Stimulated activated CD8-positive, alpha-beta memory T cell treated with anti-CD3 and anti-CD28 coated beads, Interleukin-15, amount 100 ng/mL, for 1 hour (primary cell): Measurements from ENCODE around the gene ARSK.

Experiments used
- DNase-seq: peaks from one replicate; pipeline ENCODE4 v3.0.0-alpha.2; 2020; ENCODE audit warnings: low read depth

Gene ARSK

DNA sequence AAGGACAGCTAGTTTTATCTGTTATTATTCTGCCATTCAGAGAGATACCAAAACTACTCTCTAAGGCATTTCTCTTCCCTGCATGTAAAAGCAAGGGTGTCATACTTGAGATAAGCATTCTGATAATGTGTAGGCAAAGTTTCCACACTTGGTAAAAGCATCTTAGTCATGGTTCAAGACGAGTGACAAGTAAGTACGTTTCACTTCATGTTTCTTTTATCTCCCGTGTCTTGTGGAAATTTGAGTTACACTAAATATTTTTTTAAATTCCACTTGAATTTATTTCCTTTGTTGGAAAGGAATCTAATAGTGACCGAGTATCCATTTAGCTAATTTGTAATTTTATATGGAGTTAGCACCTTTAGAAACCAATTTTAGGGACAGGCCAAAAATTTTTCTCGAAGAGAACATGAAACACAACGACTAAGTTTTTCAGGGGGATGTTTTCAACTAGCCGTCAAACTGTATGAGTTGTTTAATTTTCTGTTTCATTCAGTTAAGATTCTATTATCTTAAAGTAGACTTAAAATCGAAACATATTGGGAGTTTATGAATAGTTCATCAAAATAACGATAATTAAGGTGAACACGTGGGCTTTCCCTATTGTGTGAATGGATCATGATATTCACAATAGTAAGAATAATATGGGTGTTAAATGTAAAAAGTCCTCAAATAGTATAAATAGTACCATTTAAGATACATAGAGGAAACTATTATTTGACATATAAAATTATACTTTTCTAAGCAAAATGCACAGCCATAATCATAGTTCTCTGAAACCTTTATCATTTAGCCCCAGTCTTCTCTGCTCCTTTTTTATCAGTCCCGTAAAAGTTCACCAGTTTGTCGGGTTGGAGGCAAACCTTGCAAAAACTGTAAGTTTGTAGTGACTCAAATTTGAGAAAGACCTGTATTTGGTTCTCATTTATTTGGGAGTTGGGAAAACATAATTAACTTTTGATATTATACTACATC, 93.3 kb downstream of the ARSK start:
- DNase-seq, result no peak

DNA sequence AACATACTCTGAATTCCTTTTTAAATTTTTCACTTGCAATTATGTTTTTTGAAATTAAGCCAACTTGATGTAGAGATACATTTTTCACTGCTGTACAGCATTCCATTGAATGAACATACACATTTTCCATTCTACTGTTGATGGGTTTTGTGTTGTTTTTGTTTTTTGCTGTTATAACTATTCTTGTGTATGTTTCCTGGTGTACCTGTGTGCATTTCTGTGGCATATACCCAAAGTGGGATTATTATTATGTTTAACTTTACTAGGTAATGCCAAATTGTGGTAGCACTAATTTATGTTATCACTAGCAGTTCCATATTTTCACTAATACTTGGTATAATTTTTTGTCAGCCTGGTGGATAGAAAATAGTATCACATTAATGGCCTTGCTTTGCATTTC, 94.4 kb downstream of the ARSK start:
- no peak for DNase-seq

DNA sequence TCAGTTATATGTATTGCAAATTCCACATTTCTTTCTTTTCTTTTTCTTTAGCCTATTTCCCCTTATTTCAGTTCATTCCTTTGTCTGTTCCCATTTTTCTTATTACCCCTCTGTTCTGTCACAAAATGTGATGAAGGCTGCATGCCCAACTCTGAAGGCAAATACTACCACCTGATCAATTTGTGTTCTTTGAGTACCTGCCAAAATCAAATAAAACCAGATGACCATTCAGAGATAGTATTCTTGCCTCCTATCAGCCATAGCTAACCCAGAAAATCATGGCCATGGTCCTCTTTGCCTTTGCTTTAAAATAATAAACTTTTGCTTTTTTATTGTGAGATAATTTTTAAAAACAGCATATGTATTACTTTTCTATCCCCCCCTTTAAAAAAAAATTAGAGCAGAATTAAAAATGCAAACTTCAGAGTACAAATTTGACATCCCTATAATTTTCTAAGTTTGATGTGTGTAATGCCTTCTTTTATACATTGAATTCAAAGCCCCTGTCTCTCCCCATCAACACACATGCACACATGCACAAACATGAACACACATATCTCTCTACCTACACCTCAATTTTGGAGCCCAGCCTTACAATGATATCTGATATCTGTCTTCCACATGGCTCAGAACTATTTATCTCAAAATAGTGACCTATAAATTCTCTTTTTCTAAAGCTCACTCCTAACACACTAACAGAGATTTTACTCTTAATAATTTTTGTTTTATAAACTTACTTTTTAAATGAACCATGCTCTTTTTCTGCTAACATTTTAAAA, 95.1 kb downstream of the ARSK start:
- no peak for DNase-seq

DNA sequence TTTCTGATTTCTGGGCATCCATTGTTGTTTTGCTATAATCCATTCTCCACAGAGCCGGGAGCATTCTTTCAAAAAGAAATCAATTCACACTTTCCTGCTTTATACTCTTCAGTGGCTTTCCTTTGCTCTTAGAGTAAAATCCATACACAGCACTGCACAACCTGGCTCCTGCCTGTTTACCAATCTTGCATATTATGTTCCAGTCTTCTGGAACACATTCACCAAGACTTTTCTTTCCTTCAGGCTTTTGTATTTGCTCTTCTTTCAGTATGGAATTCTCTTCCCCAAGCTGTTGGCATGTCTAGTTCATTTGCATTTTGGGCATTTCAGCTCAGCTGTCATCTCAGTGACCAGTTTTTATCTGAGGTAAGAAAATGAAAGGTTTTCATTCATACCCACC, 97.9 kb downstream of the ARSK start:
- no peak for DNase-seq

DNA sequence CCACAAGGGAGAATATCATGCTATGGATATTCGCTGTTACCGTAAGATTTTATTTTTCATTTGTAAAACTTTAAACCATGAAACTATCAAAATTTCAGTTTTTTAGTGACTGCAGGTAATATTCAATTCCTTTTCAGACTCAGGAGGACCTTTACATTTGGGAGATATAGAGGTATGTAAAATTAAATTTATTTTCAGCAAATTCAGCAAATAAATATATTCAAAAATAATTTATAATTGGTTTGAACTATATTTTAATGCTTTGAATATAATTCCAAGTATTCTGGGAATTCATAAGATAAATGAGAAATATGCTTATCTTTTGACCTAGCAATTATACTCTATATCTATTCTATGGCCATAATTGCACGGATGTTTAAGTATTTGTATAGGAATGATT, 99.3 kb downstream of the ARSK start:
- DNase-seq, result no peak
